Stimulated activated CD4-positive, alpha-beta T cell treated with anti-CD3 and anti-CD28 coated beads, Interleukin-4, amount 100 ng/mL, for 48 hours (primary cell): ENCODE results near the gene BBS10.
"Not testable (repeated sequence)": the region's sequence is repeated elsewhere in the genome, so short reads cannot be mapped to it uniquely, and the experiment has no call there.

Experiments
- DNase-seq, 2 donors: peaks; one replicate each; pipeline ENCODE4 v3.0.0-alpha.2; 2020; ENCODE audit warnings: low read depth in 2 of 2

BBS10 gene

GRCh38 chr12:76329606-76330005 lies 18.6 kb downstream of the BBS10 start:
- DNase-seq = no peak

GRCh38 chr12:76329159-76329558 lies 19.1 kb downstream of the BBS10 start:
- DNase-seq = no peak

- DNase-seq = not testable (repeated sequence)
Observed at GRCh38 chr12:76319595-76320319, 28.5 kb downstream of the BBS10 start.

- DNase-seq = no peak
Observed at GRCh38 chr12:76318773-76319594, 29.2 kb downstream of the BBS10 start.

- DNase-seq = no peak
Observed at GRCh38 chr12:76317976-76318375, 30.2 kb downstream of the BBS10 start.

- DNase-seq = no peak
Observed at GRCh38 chr12:76316468-76316867, 31.7 kb downstream of the BBS10 start.

- no peak for DNase-seq
Observed at GRCh38 chr12:76313299-76313698, 34.9 kb downstream of the BBS10 start.

- DNase-seq = no peak
Observed at GRCh38 chr12:76312315-76312714, 35.9 kb downstream of the BBS10 start.

GRCh38 chr12:76311796-76312195 lies 36.4 kb downstream of the BBS10 start:
- no peak for DNase-seq

GRCh38 chr12:76310110-76310509 lies 38.1 kb downstream of the BBS10 start:
- no peak for DNase-seq

- no peak for DNase-seq
Observed at GRCh38 chr12:76308866-76309265, 39.3 kb downstream of the BBS10 start.

GRCh38 chr12:76307083-76307482 lies 41.1 kb downstream of the BBS10 start:
- no peak for DNase-seq

- no peak for DNase-seq
Observed at GRCh38 chr12:76303989-76304460, 44.2 kb downstream of the BBS10 start.

- no peak for DNase-seq
Observed at GRCh38 chr12:76303365-76303764, 44.9 kb downstream of the BBS10 start.

GRCh38 chr12:76300297-76300665 lies 47.9 kb downstream of the BBS10 start:
- DNase-seq = no peak

- no peak for DNase-seq
Observed at GRCh38 chr12:76299536-76300296, 48.5 kb downstream of the BBS10 start.
